HepG2 (cell line): Measurements from ENCODE around the gene TLN1. TPM values are rescaled to one million over a fixed set of nuclear protein-coding genes. Genes with fewer than 3 reads are reported as not detected.

Source experiments
- ARNT ChIP-seq: fragments of 450-650 bp; IDR thresholded peaks from 2 replicates; pipeline ENCODE4 v1.6.1; 2017
- ATM ChIP-seq: fragments of 450-650 bp; IDR thresholded peaks from 2 replicates; pipeline ENCODE4 v1.7.1; 2017; ENCODE audit warnings: mild to moderate bottlenecking, borderline replicate concordance
- CCAR2 ChIP-seq: fragments of 200-400 bp; formaldehyde crosslinking; optimal IDR thresholded peaks from 2 replicates; pipeline ENCODE3; 2018; ENCODE audit warnings: low read depth, mild to moderate bottlenecking, low read length, moderate library complexity
- CHCHD3 ChIP-seq: sonication (generic); formaldehyde crosslinking; IDR thresholded peaks from 2 replicates; pipeline ENCODE4 v1.8.0; 2022; ENCODE audit warnings: mild to moderate bottlenecking, missing genetic modification reagents, moderate library complexity
- CHD2 ChIP-seq: IDR thresholded peaks from 2 replicates; pipeline ENCODE4 v1.6.1; 2011; ENCODE audit warnings: low read depth, low read length, improper control_type of control experiment
- CREM ChIP-seq, 2 experiments: sonication (generic) in 1 of 2; formaldehyde crosslinking in 1 of 2; IDR thresholded peaks; 2 replicates each; pipeline versions ENCODE4 v1.4.0 to v1.6.1; 2016 to 2020; ENCODE audit warnings: antibody characterized with exemption in 1 of 2, mild to moderate bottlenecking in 1 of 2, missing genetic modification reagents in 1 of 2
- EEA1 ChIP-seq: sonication (generic); formaldehyde crosslinking; IDR thresholded peaks from 2 replicates; pipeline ENCODE4 v1.5.1; 2020; ENCODE audit warnings: mild to moderate bottlenecking, missing genetic modification reagents, borderline replicate concordance
- ELK4 ChIP-seq: sonication (generic); formaldehyde crosslinking; IDR thresholded peaks from 2 replicates; pipeline ENCODE4 v1.9.0; 2021; ENCODE audit warnings: missing genetic modification reagents, borderline replicate concordance
- GABPA ChIP-seq, 2 experiments: IDR thresholded peaks; 2 replicates each; pipeline ENCODE4 v1.6.1; 2011 to 2016; ENCODE audit warnings: low read depth in 2 of 2, low read length in 1 of 2, missing biosample characterization in 1 of 2, missing genetic modification characterization in 1 of 2
- GRHL1 ChIP-seq: sonication (generic); formaldehyde crosslinking; conservative IDR thresholded peaks from 2 replicates; pipeline ENCODE4 v1.8.0; 2022; ENCODE audit warnings: missing genetic modification reagents
- KDM4B ChIP-seq: sonication (generic); formaldehyde crosslinking; IDR thresholded peaks from 2 replicates; pipeline ENCODE4 v1.4.0; 2020; ENCODE audit warnings: missing genetic modification reagents
- MED8 ChIP-seq: sonication (generic); formaldehyde crosslinking; IDR thresholded peaks from 2 replicates; pipeline ENCODE4 v1.8.1; 2023; ENCODE audit warnings: mild to moderate bottlenecking, missing genetic modification reagents; ENCODE audit not compliant: insufficient replicate concordance
- NFKB2 ChIP-seq: sonication (generic); formaldehyde crosslinking; IDR thresholded peaks from 2 replicates; pipeline ENCODE4 v1.4.0; 2020; ENCODE audit warnings: missing genetic modification reagents, borderline replicate concordance
- NR2F1 ChIP-seq, 2 experiments: fragments of 450-650 bp in 1 of 2; formaldehyde crosslinking in 1 of 2; IDR thresholded peaks; 2 replicates each; pipeline versions ENCODE4 v1.5.0 to v1.6.1; 2016 to 2020; ENCODE audit warnings: mild to moderate bottlenecking in 1 of 2, missing compliant biosample characterization in 1 of 2, missing genetic modification reagents in 1 of 2, moderate library complexity in 1 of 2
- PLRG1 ChIP-seq: fragments of 450-650 bp; conservative IDR thresholded peaks from 2 replicates; pipeline ENCODE4 v1.6.1; 2016
- SMARCE1 ChIP-seq: fragments of 450-650 bp; IDR thresholded peaks from 2 replicates; pipeline ENCODE4 v1.6.1; 2017; ENCODE audit warnings: borderline replicate concordance
- THAP11 ChIP-seq: IDR thresholded peaks from 2 replicates; pipeline ENCODE4 v1.6.1; 2016; ENCODE audit warnings: missing biosample characterization, missing genetic modification reagents
- YY1 ChIP-seq: IDR thresholded peaks from 2 replicates; pipeline ENCODE4 v1.6.1; 2011; ENCODE audit warnings: low read length, low read depth, moderate library complexity, mild to moderate bottlenecking; ENCODE audit not compliant: insufficient read depth, insufficient replicate concordance
- ZFP36L2 ChIP-seq: sonication (generic); formaldehyde crosslinking; IDR thresholded peaks from 2 replicates; pipeline ENCODE4 v1.4.0; 2020; ENCODE audit warnings: missing genetic modification reagents
- ZNF10 ChIP-seq: sonication (generic); formaldehyde crosslinking; IDR thresholded peaks from 2 replicates; pipeline ENCODE4 v1.4.0; 2020; ENCODE audit warnings: mild to moderate bottlenecking, low read depth, missing genetic modification reagents, borderline replicate concordance
- ZNF143 ChIP-seq: sonication (generic); formaldehyde crosslinking; IDR thresholded peaks from 2 replicates; pipeline ENCODE4 v1.4.0; 2020; ENCODE audit warnings: missing genetic modification reagents
- ZNF337 ChIP-seq: sonication (generic); formaldehyde crosslinking; IDR thresholded peaks from 2 replicates; pipeline ENCODE4 v1.5.1; 2020; ENCODE audit warnings: missing genetic modification reagents, low read depth, mild to moderate bottlenecking, borderline replicate concordance
- ZNF512B ChIP-seq: sonication (generic); formaldehyde crosslinking; IDR thresholded peaks from 2 replicates; pipeline ENCODE4 v1.5.1; 2020; ENCODE audit warnings: missing genetic modification reagents, mild to moderate bottlenecking, borderline replicate concordance
- ZNF674 ChIP-seq: sonication (generic); formaldehyde crosslinking; IDR thresholded peaks from 2 replicates; pipeline ENCODE4 v1.5.0; 2020; ENCODE audit warnings: low read depth, mild to moderate bottlenecking, missing genetic modification reagents
- ZSCAN31 ChIP-seq: sonication (generic); formaldehyde crosslinking; IDR thresholded peaks from 2 replicates; pipeline ENCODE4 v1.5.0; 2020; ENCODE audit warnings: low read depth, mild to moderate bottlenecking, missing genetic modification reagents
- polyA plus RNA-seq, 8 experiments: library from polyadenylated mRNA; depleted of rRNA in 3 of 8; stranded (reverse) in 7 of 8; unstranded in 1 of 8; fragments of >200 nt; fragmentation: Illumina TruSeq in 4 of 8; extraction: Trizol in 4 of 8; gene quantifications; 2 replicates each; pipeline versions ENCODE4 v1.2.1 to v1.2.3, GENCODE V29; 2011 to 2016; ENCODE audit warnings: low read depth in 4 of 8, missing spikeins in 1 of 8, mixed read lengths in 1 of 8; ENCODE audit not compliant: insufficient read depth in 1 of 8
- total RNA-seq, 5 experiments: library from RNA; depleted of rRNA; stranded (reverse); fragments of >200 nt; fragmentation: Illumina TruSeq; extraction: Trizol; gene quantifications; 2 replicates each; pipeline ENCODE4 v1.2.3, GENCODE V29; 2016; ENCODE audit warnings: low read depth in 1 of 5

TLN1 gene
- total and polyA plus RNA-seq, 2 of the 13 experiments (the other 11 are each of a cell fraction or from before 2014, with no cell fraction given) = 35.2 to 51.8 TPM

- TF ChIP-seq GABPA (IDR thresholded peaks at IDR 0.05; ENCODE audit: low read depth, low read length) (no peak), GABPA (CRISPR knock-in tag; IDR thresholded peaks at IDR 0.05; ENCODE audit: low read depth) (peak; percentile 78), NFKB2 (CRISPR knock-in tag) (peak; percentile 96), ELK4 (CRISPR knock-in tag) (0 out of 2 replicates have a peak, but pooled peaks have one; percentile 30), ZFP36L2 (CRISPR knock-in tag) (no peak; the same call in 1 of the 2 replicates), PLRG1 (no peak), CHCHD3 (CRISPR knock-in tag) (peak; percentile 56; the same call in 1 of the 2 replicates), CCAR2 (peak; percentile 48), YY1 (peak; percentile 69), ZNF512B (CRISPR knock-in tag) (0 out of 2 replicates have a peak, but pooled peaks have one; percentile 47), ATM (no peak), EEA1 (CRISPR knock-in tag) (peak; percentile 16; the same call in 1 of the 2 replicates), THAP11 (CRISPR knock-in tag) (peak; percentile 91), ZNF674 (peak; percentile 94; the same call in 1 of the 2 replicates), GRHL1 (CRISPR knock-in tag) (no peak), SMARCE1 (no peak), MED8 (no peak), CREM (IDR thresholded peaks at IDR 0.05) (peak; percentile 83), CREM (CRISPR knock-in tag; IDR thresholded peaks at IDR 0.05) (peak; percentile 45), KDM4B (CRISPR knock-in tag) (peak; percentile 92), ARNT (no peak), ZNF143 (CRISPR knock-in tag) (peak; percentile 72; the same call in 1 of the 2 replicates), ZNF337 (CRISPR knock-in tag) (no peak; the same call in 1 of the 2 replicates), CHD2 (peak; percentile 64; the same call in 1 of the 2 replicates), NR2F1 (CRISPR knock-in tag; IDR thresholded peaks at IDR 0.05) (peak in 1 of 2 experiments; percentile 16; a peak in 1 of 4 replicates), ZNF10 (no peak), ZSCAN31 (CRISPR knock-in tag) (peak; percentile 95)
Measured at GRCh38 chr9:35657546-35658136, 74.4 kb downstream of the TLN1 start, which contains the start of gene RMRP (continued).
